Kidney glomerular epithelial cell (primary cell): ENCODE results near the gene PHF3.

Experiments
- DNase-seq: peaks from one replicate; lab custom pipeline; 2025; lab: John Stamatoyannopoulos, UW

PHF3 gene, protein sequence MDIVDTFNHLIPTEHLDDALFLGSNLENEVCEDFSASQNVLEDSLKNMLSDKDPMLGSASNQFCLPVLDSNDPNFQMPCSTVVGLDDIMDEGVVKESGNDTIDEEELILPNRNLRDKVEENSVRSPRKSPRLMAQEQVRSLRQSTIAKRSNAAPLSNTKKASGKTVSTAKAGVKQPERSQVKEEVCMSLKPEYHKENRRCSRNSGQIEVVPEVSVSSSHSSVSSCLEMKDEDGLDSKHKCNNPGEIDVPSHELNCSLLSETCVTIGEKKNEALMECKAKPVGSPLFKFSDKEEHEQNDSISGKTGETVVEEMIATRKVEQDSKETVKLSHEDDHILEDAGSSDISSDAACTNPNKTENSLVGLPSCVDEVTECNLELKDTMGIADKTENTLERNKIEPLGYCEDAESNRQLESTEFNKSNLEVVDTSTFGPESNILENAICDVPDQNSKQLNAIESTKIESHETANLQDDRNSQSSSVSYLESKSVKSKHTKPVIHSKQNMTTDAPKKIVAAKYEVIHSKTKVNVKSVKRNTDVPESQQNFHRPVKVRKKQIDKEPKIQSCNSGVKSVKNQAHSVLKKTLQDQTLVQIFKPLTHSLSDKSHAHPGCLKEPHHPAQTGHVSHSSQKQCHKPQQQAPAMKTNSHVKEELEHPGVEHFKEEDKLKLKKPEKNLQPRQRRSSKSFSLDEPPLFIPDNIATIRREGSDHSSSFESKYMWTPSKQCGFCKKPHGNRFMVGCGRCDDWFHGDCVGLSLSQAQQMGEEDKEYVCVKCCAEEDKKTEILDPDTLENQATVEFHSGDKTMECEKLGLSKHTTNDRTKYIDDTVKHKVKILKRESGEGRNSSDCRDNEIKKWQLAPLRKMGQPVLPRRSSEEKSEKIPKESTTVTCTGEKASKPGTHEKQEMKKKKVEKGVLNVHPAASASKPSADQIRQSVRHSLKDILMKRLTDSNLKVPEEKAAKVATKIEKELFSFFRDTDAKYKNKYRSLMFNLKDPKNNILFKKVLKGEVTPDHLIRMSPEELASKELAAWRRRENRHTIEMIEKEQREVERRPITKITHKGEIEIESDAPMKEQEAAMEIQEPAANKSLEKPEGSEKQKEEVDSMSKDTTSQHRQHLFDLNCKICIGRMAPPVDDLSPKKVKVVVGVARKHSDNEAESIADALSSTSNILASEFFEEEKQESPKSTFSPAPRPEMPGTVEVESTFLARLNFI (N-terminal part only)

GRCh38 chr6:63635588-63636517 lies at the start of gene PHF3:
TSS of gene PHF3 (plus strand) at chr6:63635802. CDS start at chr6:63646552, 10,750 bp downstream.
- peak; percentile 74 for DNase-seq

DNA sequence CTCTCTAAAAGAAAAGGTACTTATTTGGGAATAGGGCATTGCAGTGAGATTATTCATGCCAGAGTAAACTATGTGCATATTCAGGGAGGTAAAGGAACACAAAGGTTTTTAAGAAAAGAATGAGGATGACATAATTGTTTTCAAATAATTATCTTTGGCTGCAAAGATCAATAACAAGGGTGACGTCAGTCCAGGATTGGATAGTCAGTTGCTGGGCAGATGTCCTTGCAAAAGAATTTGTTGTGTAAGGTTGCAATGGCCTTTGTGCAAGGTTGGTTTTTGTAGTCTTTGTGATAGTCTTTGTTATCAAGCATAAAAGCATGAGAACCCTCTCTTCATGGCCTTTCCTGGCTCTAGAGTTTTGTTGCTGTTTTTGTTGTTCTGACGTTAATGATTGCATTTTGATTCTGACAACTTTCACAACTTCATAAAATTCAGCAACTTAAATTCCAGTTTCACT lies 45.6 kb upstream of the PHF3 start:
- no peak for DNase-seq

DNA sequence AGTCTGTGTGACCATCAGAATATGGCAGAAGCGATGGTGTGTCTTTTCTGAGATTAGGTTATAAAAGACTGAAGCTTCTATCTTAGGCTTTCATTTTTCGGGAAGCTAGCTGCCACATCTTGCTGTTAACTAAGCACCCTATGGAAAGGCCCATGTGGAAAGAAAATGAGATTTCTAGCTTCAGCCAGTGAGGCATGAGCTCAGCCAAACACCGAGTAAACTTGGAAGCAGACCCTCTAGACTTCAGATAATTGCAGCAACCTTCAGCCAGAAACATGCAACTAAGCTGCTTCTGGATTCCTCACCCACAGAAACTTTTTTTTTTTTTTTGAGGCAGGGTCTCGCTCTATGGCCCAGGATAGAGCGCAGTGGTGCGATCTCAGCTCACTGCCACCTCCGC lies 42.7 kb upstream of the PHF3 start:
- no peak for DNase-seq

- DNase-seq = peak; percentile 77
Measured at GRCh38 chr6:63597141-63598048, 38.2 kb upstream of the PHF3 start.

DNA sequence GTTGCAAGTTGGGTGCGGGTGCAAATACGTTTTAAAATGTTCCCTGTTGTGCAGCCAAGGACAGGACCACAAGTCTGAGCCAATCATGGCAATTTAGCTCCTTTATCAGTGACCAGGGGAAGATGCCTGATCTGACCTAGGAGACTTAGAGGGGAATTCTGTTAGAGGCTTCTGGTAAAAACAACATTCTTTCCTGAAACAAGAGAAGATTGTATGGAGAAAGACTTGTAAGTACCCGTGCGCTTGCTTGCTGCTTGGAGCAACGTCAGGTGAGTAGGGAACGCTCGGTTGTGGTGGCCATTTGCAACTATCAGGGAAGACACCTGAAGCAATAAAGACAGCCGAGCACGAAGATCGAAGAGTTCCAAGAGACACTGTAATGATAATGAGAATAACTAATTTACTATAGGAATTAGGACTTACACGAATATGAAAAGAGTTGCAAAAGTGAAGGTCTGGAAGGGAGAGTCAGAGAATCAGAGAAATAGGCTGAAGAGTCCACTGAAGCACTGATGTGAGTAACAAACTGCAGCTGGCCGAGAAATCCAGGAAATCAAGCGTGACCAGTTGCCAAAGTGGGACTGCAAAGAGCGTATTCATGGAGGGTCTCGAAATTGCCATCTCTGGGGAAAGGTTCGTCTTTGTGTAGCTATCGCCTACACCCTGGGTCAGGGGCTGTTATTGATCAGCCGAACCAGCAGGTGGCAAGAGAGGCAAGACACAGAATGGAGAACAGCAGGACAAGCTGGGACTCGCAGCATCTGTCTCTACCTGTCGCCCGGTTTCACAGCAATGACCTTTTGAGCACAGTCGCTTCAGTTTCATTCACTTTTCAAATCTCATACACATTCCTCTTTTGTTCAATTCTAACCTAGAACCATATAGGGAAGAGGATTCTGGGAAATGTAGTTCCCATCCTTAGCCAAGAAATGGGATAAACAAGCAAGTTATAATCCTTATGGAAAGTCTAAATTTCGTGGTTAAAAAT lies 37.3 kb upstream of the PHF3 start:
- peak; percentile 65 for DNase-seq

- DNase-seq = no peak
Measured at GRCh38 chr6:63599243-63599642, 36.4 kb upstream of the PHF3 start.

GRCh38 chr6:63600136-63600535 lies 35.5 kb upstream of the PHF3 start:
- DNase-seq = no peak

GRCh38 chr6:63609231-63609630 lies 26.4 kb upstream of the PHF3 start:
- DNase-seq = no peak

DNA sequence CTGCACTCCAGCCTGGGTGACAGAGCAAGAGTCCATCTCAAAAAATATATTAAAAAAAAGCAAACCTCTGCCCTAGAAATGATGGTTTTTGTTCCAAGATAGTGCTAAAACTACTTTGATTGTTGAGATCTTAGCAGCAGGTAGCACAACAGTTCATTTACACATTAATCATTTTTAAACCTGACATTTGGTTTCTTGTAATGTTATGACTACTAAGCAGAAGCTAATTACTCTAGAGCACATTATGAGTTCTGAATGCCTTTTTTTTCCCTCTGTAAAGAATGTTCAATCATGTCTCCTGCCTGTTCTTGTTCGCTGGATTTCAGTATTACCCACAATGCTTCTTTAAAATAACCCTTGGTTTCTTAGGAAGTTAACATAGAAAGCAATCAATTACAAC lies 24.7 kb upstream of the PHF3 start:
- DNase-seq = no peak

- DNase-seq = no peak
Measured at GRCh38 chr6:63611560-63611959, 24.0 kb upstream of the PHF3 start.

GRCh38 chr6:63615590-63615989 lies 20.0 kb upstream of the PHF3 start:
- no peak for DNase-seq

DNA sequence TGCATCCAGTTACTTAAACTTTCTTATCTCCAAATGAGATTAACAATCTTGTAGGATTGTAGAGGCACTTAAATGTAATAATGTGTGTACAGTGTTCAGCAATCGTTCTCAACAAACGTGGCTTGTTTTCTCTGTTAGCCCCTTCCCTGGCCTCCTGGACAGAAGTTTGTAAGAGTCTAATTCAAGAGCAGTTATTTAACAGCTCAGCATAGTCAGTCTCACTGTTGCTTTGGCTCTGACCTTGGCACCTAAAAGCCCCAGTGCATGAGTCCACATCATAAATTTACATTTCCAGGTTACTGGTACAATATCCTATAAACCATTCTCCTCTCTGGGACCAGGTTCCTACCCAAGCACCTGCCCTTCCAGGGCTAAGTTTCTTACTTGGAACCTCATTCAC lies 11.5 kb upstream of the PHF3 start:
- DNase-seq = no peak

DNA sequence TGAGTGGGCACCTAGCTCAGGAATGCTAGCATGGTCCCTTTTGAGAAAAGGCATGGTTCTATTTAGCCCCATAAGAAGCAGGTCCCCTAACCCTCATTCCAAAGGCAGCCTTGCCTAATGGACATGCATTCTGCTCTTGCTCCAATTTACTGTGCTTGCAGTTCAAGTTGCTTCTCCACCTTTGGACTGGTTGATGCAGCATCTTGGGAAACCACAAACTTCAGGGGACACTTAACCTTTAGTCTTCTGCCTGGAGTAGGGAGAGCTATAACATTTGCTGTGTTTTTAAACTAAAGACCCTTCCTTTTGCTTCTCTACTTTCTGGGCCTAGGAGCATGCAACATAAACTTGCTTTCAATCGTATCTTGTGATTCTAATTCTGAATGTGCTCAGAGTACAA lies 5.1 kb upstream of the PHF3 start:
- no peak for DNase-seq

DNA sequence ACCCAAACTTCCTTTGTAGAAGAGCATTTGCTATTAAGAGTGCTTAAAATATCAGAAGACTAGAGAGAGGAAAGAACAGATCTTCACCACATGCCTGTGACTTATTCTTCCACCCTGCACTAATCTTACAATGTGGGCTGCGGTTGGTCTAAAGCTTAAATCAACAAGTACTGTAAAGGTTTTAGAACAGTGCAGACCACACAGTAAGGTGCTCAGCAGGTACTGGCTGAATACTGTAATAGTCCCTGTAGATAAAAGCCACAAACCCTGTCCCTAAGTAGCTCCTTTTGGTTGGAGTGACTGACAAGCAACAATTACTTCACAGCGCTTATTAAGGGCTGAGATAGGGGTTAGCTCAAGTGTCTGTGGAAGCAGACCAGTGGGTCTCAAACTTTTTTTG lies 972 bp upstream of the PHF3 start:
- DNase-seq = no peak

DNA sequence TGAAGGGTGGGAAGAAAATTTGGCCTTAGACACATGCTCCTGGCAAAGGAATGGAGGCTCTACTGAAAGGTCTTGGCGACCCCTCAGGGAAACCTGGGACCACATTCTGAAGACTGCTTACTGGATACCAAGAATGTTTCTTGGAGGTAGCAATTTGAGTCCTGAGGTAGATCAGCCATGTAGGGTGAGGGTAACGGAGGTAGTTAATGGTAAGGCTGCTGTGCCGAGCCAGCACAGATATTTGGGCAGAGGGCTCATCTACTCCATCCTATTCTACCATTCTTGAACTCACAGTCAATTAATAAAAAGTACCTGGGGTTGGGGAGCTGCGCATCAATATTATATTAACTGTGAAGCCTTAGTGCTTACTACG lies 401 bp upstream of the PHF3 start:
- no peak for DNase-seq

DNA sequence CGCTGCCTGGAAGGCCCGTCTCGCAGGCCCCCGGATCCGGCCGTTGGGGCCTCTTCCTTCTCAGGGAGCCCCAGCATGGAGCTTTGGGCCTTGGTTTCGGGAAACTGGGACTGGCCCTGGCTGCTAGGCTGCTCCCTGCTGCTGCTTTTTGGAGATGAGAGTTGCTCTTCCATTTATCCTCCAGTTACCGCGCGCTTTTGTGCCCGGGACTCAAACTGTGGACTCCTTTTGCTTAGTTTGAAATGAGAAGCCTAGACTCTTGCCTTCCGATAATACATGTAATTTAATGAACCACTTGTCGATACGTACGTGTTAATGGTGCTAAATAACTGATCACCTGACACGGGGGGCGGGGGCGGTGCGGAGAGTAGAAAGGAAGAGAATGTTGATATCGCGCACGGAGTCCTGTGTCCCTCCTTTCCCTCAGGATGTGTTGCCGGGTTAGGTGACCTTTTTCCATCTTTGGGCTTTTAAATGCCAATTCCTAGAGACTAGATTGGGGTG lies 968 bp downstream of the PHF3 start:
- peak; percentile 18 for DNase-seq

- DNase-seq = no peak
Measured at GRCh38 chr6:63637865-63638445, 2.4 kb downstream of the PHF3 start.

- DNase-seq = peak; percentile 79
Measured at GRCh38 chr6:63640062-63640461, 4.5 kb downstream of the PHF3 start.
